Measurements from ENCODE around the gene RASSF1.

The RASSF1 gene

DNA sequence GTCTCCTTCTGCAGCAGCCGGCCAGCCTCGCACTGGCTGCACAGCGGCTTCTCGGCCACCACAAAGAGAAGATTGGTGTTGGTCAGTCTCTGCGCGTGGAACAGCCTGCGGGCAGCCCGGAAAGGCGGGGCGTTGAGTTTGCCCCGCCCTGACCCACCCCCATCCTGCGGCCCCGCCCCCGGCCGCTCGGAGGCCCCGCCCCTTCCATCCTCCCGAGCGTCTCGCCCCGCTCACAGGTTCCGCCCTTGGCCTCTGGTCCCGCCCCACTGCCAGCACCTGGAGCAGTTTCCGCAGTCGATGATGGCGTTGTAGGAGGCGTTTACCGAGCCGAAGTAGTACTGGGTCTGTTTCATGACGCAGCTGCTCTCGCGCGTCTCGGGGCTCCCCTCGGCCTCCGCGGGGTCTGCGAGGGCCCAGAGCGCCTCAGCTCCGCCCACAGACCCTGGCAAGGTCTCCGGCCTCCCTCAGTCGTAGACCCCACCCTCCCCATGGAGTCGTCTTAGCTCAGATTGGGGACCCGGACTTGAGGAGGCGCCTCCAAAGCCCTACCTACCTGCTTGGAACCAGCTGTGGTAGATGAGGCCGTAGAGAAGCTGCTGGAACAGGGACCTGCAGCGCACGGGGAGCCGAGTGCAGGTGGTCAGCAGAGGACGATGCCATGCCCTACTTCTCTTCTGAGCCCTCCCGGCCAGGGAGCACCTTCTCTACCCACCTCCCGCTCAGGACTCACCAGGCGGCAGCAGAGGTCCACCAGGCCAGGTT lies 24.6 kb upstream of the RASSF1 start:
- DNase-seq = peak; percentile 96

DNA sequence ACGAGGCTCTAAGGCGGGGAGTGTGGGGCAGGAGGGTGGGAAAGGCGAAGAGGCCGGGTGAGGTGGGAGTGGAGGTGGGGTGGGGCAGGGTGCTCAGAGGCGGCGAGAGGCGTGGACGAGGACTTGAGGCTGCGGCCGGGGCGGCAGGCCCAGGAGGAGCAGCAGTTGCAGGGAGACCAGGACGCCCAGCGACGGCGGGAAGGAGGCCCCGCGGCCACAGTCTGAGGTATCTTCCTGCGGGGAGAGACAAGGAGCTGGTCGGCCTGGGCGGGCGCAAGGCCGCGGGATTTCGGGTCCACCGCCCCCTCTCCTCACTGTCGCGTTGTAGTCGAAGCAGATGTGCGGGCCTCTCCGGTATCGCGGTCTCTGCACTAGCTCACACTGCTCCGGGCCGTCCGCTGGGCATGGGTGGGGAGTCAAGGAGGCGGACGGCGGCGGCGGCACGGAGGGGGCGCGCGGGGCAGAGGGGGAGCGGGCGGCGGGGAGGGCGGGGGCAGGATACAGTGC lies 24.0 kb upstream of the RASSF1 start:
- DNase-seq = no peak

DNA sequence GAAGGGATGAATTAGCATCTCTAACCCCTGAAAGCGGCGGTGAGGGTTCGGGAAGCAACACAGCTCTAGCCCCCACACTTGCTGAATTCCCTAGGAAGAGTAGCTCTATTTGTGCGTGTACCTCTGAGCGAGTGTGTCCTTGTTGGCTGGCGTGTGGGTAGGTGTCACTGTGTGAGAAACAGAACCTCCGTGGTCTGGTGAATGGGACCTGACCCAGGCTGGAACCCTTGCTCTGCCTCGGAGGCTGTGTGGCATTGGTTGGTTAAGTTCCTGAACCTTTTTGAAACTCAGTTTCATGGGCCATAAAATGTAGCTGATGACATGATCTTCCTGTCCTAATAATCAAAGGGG lies 19.1 kb upstream of the RASSF1 start:
- DNase-seq = no peak

DNA sequence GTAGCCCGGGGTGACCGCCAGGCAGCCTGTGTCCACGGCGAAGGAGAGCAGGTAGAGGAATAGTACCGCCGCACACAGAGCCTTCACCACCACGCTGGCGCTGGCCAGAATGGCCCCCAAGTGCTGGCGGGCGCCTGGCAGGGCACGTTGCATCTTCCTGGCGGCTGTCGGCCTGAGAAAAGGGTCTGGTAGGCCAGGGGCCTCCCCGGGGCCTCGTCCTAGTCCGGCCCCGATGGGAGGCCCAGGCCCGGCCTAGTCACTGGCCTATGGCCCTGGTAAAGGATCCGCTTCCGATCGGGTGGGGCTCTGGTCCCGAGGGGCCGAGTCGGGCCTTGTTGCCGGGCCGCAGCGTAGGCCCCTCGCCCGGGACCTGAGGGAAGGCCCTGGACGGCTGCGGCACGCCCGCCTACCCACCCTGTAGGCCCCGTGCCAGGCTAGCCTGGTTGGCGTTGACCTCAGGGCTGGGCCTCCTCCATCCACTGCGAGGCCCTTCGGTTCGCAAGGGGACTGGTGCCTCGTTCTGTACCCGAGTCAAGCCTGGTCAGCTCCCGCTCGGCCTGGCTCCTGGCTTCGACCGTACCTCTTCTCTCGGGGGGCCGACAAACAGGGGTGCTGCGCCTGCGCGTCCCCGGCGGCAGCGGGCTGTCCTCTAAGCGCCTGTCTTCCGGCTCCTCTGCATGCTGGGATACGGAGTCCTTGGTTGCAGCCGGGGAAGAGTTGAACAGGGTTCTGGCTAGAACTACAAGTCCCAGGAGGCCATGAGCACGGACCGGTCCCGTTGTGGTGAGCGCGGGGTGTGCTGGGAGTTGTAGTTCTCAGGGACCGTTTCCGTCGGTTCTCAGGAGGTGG lies 18.5 kb upstream of the RASSF1 start, which contains the start of gene TMEM115:
Gene TMEM115 (minus strand): TSS at position 611 of the 849 bp plus-strand sequence. CDS start 458 bp downstream, at position 153.
- peak; percentile 98 for DNase-seq

DNA sequence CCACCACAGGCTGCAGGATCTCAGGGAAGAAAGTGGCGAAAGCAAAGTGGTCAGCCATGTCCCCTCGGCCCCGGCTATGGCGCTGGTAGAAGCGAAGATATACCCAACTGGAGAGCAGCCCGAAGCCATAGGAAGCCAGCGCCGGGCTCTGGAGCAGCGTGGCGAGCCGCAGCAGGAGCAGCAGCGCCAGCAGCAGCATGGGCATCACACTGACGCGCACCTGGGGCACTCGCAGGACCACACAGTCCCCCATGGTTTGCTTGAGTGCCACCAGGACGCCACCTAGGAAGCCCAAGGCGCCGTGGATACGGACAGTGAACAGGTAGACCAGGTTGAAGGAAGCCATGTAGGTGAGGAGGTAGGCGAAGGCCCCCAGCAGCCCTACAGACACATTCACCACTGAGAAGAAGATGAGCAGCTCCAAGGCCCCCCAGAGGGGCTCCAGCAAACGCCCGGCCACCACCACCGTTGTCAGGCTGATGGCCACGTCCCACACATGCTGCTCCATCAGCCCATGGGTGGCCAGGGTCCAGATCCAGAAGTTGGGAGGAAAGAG lies 17.8 kb upstream of the RASSF1 start:
- DNase-seq = no peak

DNA sequence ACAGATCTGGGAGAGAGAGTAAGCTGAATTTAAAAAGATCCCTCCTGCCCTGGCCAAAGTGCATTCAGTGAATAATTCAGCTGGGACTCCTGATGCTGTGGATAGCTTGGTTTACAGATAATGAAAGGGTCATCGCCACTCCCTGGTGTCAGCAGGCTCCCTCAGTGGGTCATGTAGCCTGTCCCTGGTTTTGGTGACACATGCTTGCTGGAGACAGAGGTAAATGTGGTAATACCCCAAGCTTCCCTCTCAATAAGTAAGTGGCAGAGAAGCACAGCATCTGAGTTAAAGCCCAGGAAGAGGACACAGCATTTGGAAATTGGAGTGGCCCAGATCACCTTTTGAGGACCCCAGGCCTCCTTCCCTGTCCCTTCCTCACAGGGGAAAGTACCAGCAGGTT lies 16.8 kb upstream of the RASSF1 start:
- DNase-seq = no peak

DNA sequence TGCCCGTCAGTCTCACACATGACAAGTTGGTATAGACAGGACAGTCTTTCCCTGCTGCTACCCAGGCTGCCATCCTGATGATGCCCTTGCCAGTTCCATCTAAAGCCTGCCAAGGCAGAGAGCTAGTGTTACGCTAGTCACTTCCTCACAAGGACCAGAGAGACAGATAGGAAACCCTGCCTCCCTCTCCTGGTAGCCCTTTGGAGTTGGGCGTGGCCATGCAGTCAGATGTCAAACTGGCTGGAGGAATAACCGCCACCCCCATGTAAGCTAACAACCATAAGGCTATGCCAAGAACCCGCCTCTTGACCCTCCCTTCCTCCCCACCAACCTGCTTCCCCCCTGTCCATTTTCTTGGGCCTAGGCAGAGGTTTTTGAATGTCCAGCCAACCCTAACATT lies 15.9 kb upstream of the RASSF1 start:
- no peak for DNase-seq

DNA sequence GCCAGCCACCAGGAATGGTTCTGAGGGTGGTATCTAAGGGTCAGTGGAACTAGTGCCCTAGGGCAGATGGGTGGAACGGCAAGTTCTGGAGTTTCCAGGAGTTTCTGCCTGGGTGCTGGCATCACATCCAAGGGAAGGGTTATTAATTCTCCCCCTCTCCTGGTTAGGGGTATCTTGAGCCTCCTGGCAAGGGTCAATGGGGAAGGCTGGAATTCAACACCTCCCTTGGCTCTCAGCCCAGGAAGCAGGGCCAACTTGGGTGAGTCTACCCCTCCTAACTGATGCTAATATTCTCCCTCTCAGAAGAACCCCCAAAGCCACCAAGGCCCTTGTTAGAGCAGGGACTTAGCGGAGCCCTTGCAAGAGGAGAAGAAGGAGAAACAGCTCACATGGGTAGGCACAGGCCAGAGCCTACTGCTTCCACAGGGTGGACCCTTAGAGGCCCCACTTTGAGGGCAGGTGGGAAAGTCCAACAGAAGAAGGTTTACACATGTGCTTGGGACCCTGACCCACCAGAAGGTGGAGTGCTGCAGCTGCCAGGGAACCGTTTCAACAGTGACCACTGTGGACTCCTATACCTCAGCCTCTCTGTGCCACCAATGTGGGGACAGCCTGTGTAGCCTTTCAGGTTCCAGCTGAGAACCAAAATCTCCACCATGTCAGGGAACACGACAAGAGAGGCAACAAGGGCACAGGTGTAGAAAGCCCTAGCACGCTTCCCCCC lies 15.4 kb upstream of the RASSF1 start:
- DNase-seq = no peak

DNA sequence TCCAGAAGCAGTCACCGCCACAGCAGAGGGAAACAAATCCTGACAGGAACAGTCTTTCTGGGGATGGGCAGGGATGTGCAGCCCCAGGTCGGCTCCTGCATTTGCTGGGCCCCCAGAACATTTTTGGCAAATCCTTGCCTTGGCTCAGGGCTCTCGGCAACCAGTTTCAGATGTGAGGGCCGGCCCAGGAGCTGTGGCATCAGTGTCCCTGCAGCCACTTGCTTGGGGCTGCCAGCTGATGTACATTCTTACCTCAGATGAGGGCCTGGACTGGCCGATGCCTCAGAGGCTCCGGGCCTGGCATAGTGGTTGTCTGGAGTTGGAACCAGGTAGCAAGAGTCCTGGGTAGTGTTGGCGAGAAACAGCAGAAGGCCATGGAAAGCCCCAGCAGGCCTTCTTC lies 14.2 kb upstream of the RASSF1 start:
- no peak for DNase-seq

DNA sequence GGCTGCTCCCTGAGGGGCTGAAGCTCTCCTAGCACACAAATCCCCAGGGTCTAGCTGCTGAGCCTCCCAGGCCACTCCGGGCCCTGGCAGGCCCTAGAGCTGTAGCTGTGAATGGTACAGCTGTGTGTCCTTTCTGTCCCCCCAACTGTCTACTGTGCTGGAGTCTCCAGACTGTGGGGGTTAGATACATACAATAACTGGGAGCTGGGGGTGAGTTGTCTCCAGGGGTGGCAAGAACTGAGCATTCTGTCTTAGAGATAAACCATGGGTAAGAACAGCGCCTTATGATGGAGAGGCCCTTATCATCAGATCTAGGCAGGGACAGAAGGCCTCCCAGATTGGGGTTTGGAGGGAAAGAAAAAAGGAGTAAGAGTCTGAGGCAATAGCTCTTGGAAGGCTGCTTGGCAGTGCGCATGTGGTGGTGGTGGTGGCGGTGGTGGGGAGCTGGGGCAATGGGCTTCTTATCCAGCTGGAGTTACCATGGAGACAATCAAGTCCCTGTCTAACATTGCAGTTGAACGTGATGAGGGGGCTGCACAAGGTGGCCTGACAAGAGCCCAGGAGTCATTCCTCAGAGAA lies 13.6 kb upstream of the RASSF1 start:
- no peak for DNase-seq

DNA sequence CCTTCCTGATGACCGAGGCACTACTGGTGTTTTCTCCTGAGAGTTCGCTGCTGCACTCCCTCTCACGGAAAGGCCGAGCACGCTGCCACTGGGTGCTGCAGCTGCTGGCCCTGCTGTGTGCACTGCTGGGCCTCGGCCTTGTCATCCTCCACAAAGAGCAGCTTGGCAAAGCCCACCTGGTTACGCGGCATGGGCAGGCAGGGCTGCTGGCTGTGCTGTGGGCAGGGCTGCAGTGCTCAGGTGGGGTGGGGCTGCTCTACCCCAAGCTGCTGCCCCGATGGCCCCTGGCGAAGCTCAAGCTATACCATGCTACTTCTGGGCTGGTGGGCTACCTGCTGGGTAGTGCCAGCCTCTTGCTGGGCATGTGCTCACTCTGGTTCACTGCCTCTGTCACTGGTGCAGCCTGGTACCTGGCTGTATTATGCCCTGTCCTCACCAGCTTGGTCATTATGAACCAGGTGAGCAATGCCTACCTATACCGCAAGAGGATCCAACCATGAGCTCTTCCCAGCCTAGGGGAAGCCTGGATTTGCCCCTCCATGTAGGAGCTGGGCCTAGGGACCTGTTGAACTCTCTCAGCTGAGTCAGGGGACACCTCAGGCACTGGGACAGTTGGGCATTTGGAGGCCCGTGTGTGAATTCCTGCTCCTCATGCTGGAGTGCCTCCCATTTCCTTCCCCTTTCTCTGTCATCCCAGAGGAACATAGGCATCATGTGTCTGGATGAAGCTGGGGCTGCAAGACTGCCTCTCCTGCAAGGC lies 12.8 kb upstream of the RASSF1 start:
- DNase-seq = no peak

DNA sequence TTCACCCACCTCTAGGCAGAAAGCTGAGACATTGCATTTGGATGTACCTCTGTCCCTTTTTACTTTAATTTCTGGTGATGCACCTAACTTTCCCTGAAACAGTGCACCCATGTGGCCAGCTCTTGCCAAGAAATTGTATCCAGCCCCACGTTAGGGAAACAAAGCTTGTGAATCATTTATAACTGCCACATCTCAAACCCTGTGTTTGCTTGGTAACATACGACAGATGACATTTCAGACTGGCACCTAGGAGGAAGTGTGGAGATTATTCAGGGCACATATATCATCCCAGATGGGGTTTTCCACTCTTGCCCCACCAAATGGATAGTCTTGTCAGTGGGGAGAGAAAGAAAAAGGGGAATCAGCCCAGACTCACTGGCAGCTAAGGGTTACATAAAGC lies 12.1 kb upstream of the RASSF1 start:
- DNase-seq = no peak

DNA sequence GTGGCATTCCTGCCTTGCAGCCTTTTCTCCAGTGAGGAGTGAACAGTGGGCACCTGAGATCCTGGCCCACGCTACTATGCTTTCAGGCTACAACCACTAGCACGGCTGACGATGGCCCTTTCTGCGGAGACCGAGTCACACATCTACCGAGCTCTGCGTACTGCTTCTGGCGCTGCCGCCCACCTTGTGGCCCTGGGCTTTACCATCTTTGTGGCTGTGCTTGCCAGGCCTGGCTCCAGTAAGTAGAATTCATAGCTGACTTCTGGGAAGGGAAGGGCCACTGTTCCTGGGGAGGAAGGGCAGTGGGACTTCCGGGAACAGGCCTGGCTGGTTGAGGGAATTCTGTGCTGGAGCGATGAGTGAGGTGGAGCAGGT lies 10.7 kb upstream of the RASSF1 start:
- no peak for DNase-seq

DNA sequence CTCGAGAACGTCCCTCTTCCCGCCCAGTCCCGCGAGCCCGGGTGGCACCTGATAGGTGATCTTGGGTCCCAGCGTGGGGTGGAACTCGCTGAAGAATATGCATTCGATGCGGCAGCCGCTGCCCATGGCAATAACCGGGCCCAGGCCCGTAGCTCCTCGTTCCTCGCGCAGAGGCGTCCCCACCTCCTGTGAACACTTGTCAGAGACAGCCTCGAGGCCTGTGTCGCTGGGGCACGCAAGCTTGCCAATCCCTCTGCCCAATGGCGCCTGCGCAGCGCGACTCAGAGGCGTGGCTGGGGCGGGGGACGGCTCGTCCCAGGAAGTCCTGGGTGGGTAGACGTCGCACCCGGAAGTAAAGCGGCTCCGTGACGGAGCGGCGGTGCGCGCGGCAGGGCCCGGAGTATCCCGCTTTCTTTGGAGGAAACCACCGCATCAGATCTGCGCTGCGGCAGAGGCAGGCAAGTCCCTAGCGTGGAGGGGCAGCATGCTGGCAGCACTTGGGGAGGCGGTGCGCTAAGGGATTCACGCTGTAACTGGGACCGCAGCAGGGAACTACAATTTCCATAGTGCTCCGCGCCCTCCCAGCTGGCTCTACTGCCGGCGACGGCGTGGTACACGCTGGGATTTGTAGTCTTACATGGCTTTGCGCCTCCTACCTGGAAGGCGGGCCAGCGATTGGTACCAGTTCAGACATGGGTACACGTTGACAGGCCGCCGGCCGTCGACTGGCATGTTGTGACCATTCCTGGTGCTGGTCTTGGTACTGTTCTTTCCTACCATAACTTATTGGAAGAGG lies 10.1 kb upstream of the RASSF1 start, which contains the start of the genes CYB561D2 and NPRL2:
Gene CYB561D2 (plus strand): TSS at position 336 of the 796 bp plus-strand sequence. CDS start 572 bp downstream, outside the sequence.
Gene NPRL2 (minus strand): TSS at position 249 of the 796 bp plus-strand sequence. CDS start 123 bp downstream, at position 126.
- DNase-seq = peak; percentile 98

DNA sequence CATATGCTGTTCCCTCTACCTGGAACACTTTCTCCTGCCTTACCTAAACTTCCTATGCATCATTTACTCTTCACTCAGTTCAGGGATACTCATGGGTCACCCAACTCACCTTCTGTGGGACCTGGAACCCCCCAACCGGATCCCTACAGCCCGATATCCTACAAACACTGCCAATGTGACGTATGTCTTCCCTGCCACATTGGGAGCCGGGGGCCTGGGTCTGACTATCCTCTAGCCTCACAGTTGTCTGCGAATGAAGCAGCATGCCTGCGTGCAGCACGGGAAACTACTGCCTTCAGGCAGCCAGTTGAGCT lies 9.5 kb upstream of the RASSF1 start:
- DNase-seq = no peak

DNA sequence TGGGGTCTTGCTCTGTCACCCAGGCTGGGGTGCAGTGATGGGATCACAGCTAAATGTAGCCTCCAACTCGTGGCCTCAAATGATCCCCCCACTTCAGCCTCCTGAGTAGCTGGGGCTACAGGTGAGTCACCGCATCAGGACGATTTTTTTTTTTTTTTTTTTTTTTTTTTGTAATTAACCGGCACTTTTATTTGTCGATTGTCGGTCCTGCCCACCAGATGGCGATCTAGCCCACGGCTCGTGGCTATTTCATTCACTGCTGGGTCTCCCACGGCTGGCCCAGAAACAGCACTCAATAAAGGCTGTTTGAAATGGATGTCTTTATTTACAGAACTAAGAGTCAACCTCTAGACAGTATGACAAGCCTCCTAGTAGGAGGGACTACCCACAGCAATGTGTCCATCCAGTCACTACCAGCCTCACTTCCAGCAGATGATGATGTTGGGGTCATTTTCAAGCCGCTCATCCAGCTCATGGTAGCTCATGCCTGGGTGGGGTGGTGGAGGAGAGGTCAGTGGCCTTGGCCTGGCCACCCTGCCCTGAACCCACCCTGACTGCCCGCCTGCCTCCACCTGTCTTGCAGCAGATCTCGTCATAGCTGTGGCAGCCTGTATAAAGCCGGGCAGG lies 6.7 kb upstream of the RASSF1 start:
- DNase-seq = peak; percentile 87

DNA sequence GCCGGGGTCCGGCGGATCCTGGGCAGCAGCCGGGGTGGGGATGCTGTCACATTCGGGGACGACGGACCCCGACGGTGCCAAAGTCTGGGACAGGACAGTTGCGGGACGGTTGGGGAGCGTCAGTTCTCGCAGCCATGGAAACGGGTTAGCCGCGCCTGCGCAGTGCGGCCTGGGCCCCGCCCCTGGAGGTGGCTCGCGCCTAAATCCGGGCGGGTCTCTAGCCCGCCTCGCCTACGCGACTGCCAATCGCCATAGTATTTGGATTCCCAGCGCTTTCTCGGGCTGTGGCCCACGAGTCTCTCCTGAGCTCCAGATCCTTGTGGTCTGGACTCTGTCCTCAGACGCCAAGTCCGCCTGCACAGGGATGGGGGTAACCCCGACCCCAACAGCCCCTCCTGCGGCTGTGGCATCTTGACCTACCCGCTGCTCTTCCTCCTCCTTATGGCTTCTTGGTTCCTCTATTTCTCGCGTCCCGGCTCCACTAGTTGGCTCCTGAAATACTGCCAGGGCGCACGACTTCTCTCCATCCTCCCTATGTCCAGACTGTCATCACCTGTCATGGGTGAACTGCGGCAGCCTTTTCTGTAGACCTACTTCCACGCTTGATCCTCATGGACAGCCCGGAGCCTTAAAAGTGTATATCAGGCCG lies 5.1 kb upstream of the RASSF1 start, which contains the start of gene ZMYND10:
Gene ZMYND10 (minus strand): TSS at position 147 of the 649 bp plus-strand sequence. CDS start 153 bp downstream, outside the sequence.
- peak; percentile 81 for DNase-seq

DNA sequence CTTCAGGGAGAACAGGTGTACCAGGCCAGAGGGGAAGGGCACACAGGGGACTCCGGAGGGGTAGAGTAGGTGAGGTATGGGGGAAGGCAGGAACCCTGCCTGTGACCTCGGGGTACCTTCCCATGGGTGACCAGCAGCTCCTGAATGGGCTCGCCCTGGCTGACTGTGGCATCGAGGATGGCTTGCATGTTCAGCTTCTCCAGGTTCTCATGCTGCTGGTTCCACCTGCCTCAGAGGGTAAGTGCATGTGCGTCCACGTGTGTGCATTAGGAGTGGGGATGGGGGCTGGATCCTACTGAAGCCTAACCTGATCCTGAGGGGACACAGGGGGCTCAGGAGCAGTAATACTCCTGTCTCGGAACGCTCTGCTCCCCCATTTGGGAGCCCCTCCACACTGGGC lies 4.4 kb upstream of the RASSF1 start:
- no peak for DNase-seq

DNA sequence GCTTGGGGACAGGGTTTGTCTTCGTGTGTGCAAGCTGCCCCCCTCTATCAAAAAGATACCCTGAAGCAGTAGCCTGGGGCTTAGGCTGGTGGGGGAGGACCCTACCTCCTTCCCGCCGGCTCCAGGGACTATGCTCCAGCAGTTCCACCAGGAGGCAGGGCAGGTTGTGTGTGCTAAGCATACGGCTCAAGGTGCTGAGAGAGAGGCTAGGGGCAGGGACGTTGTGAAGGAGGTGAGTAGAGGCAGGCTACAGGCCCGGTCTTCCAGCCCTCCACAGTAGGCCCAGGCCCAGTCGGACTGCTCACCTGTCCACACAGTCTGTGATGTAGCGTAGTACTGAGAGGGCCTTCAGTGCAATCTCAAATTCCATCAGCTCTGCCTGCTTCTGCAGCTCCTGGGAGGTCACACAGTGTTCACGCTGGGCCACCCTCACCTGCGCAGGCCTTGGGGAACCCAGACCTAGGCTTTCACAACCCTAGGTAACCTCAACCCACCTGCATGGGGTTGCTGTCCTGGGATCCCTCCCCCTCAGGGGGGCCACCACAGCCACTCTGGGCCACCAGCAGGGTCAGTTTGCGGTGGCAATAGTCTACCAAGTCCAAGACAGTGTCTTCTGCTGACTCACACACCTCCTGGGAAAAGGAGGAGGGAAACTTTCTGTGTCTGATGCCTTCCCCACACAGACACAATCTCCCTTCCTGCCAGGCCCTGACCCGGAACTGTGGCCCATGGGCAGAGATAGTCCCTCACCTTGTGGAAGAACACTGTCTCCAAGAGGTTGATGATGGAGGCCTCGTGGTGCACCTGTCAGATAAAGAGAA lies 2.4 kb upstream of the RASSF1 start:
- no peak for DNase-seq
